ENCODE data around the gene CACNG3. TPM values are rescaled to one million over a fixed set of nuclear protein-coding genes. Genes with fewer than 3 reads are reported as not detected.
A peak's percentile ranks its signal among the peaks of the same experiment; 100 is the strongest.

CACNG3 gene
- total RNA-seq (not detected in 2 replicates), polyA plus RNA-seq (not detected in 2 replicates)

DNA sequence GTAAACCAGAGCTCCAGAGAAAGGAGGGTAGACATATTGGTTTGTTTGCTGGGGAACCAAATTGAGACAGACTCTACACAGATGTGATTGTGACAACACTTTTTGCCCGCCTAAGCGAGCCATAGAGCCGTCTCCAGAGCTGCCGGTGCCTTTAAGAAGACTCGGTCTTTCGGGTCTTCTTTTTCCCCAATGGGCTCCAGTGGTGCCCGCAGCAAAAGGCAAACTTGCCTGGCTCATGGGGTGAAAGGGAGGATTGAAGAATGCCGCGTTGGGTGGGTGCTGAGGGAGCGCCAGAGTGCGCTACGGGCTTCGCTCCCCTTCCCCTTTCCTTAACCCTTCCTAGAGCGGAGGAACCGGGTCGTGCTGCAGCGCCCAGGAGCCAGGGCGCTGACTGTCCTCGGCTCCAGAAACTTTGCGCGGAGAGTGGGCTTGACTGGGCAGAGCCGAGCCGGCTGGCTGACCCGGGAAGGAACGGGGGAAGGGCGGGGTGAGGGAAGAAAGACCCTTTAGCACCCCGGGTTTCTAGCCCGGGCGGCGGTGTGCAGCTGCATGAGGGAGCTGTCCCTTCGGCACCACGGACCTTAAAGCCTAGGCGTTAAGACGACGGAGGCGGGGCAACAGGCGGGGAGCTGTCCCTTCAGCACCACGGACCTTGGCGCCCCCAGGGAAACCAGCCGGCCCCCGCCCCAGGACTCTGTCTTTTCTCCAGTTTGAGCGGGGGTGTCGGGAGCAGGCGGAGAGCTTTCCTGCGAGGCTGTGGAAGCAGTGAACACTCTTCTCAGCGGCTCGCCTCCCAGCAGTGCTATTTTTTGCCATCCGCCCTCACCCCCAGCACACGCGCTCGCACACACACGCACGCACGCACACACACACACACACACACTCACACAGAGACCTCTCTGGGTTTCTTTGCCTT lies at the start of gene CACNG3:
Gene CACNG3, plus strand, starts transcription at position 880 of the 916 bp plus-strand sequence. CDS start 420 bp downstream, outside the sequence.
- Histone ChIP-seq H3K4me3 (no peak within 1 kb of the TSS), H3K27ac (no peak within 1 kb of the TSS), H3K4me1 (ENCODE audit: low read depth) (peaks cover 4% of the 10 kb centered on the region), H3K9me3 (ENCODE audit: low read depth) (no peaks in the 10 kb centered on the region), H3K27me3 (peaks cover 67% of the 10 kb centered on the region), H3K36me3 (no peaks in the 10 kb centered on the region)
- TF ChIP-seq, protein P1, sequence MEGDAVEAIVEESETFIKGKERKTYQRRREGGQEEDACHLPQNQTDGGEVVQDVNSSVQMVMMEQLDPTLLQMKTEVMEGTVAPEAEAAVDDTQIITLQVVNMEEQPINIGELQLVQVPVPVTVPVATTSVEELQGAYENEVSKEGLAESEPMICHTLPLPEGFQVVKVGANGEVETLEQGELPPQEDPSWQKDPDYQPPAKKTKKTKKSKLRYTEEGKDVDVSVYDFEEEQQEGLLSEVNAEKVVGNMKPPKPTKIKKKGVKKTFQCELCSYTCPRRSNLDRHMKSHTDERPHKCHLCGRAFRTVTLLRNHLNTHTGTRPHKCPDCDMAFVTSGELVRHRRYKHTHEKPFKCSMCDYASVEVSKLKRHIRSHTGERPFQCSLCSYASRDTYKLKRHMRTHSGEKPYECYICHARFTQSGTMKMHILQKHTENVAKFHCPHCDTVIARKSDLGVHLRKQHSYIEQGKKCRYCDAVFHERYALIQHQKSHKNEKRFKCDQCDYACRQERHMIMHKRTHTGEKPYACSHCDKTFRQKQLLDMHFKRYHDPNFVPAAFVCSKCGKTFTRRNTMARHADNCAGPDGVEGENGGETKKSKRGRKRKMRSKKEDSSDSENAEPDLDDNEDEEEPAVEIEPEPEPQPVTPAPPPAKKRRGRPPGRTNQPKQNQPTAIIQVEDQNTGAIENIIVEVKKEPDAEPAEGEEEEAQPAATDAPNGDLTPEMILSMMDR (IDR thresholded peaks at IDR 0.05; ENCODE audit: low read depth, low read length): no peak
- DNase-seq (ENCODE audit: low read depth in 1 of 2, low spot score in 1 of 2): peak; percentile 38 to 97

DNA sequence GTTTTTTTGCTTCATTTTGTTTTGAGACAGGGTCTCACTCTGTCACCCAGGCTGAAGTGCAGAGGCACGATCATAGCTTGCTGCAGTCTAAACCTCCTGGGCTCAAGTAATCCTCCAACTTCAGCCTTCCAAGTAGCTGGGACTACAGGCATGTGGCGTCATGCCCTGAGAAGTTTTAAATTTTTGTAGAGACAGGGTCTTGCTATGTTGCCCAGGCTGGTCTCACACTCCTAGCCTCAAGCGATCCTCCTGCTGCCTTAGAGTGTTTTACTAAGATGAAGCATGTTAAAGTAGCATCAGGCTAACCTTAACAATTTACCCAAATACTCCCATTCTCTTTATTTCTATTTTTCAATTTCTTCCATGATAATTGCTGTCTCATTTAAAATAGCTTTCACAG lies 49.2 kb upstream of the CACNG3 start:
- no peaks in the 10 kb centered on the region for H3K36me3 ChIP-seq
- no peaks in the 10 kb centered on the region for H3K9me3 ChIP-seq (ENCODE audit: low read depth)
- TF ChIP-seq, protein P1 (IDR thresholded peaks at IDR 0.05; ENCODE audit: low read depth, low read length): no peak
- H3K4me1 ChIP-seq (ENCODE audit: low read depth): peaks cover 5% of the 10 kb centered on the region
- H3K27me3 ChIP-seq: peaks cover 4% of the 10 kb centered on the region
- H3K4me3 ChIP-seq: no peak overlapping the region
- no peak for DNase-seq (ENCODE audit: low read depth in 1 of 2, low spot score in 1 of 2)
- no peak overlapping the region for H3K27ac ChIP-seq

DNA sequence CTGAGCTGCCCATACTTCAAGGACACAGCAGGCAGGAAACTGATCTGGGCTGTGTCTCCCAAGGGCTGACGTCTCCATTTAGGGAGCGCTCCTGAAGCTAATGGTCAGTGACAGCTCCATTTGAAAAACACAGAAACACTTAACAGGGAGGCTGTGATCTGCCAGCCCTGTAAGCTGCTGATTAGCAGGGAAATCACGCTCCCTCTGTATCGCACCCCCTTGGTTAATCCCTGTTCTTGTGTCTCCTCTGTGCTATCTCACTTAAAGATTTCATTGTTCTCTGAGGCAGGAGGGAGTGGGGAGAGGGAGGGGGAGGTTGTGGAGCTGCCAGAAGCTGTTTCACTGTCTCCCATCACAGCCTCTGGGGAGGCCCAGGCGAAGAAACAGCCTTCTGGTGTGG lies 47.4 kb upstream of the CACNG3 start:
- no peaks in the 10 kb centered on the region for H3K36me3 ChIP-seq
- peaks cover 4% of the 10 kb centered on the region for H3K27me3 ChIP-seq
- peak in 1 of 2 donors; percentile 89 for DNase-seq (ENCODE audit: low read depth in 1 of 2, low spot score in 1 of 2)
- TF ChIP-seq, protein P1 (IDR thresholded peaks at IDR 0.05; ENCODE audit: low read depth, low read length): no peak
- no peaks in the 10 kb centered on the region for H3K9me3 ChIP-seq (ENCODE audit: low read depth)
- no peak overlapping the region for H3K27ac ChIP-seq
- H3K4me3 ChIP-seq: no peak overlapping the region
- H3K4me1 ChIP-seq (ENCODE audit: low read depth): peaks cover 5% of the 10 kb centered on the region

DNA sequence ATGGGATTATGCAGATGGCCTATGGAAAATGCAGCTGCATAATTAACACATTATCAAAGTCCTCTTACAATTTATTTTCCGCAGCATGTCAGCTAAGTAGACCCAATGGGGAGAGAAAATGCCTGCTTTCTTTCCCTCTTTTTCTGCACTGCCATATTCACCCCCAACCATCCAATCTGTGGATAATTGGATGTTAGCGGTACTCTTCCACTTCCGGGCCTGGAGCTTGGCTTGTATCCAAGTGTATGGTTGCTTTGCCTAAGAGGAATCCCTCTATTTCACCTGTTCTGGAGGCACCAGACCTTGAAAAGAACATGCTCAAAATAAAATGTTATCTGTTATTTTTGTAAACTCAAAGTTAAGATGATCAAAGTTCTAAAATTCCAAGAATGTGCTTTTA lies 41.1 kb upstream of the CACNG3 start:
- peak in 1 of 2 donors; percentile 14 for DNase-seq (ENCODE audit: low read depth in 1 of 2, low spot score in 1 of 2)
- H3K4me1 ChIP-seq (ENCODE audit: low read depth): peaks cover 19% of the 10 kb centered on the region
- TF ChIP-seq, protein P1 (IDR thresholded peaks at IDR 0.05; ENCODE audit: low read depth, low read length): no peak
- H3K36me3 ChIP-seq: no peaks in the 10 kb centered on the region
- H3K4me3 ChIP-seq: no peak overlapping the region
- H3K27me3 ChIP-seq: no peaks in the 10 kb centered on the region
- no peaks in the 10 kb centered on the region for H3K9me3 ChIP-seq (ENCODE audit: low read depth)
- no peak overlapping the region for H3K27ac ChIP-seq

DNA sequence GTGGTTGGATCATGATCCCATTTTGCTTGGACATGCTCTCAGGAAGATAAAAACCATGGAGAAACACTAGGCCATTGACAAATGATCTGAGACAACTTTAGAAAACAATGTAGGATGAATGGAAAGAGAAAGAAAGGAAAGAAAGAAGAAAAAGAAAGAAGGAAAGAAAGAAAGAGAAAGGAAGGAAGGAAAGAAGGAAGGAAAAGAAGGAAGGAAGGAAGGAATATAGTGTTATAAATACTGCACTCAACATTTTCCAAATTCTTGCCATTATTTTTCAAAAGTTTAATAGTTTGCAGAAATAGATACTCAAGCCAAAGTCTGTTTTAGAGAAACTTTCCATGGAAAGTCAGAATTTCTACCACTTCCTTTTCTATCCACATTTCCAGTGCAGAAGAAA lies 39.2 kb upstream of the CACNG3 start:
- Histone ChIP-seq H3K27me3 (peaks cover 5% of the 10 kb centered on the region), H3K9me3 (ENCODE audit: low read depth) (no peaks in the 10 kb centered on the region), H3K27ac (no peak overlapping the region), H3K4me3 (no peak overlapping the region), H3K4me1 (ENCODE audit: low read depth) (peaks cover 19% of the 10 kb centered on the region), H3K36me3 (no peaks in the 10 kb centered on the region)
- TF ChIP-seq, protein P1 (IDR thresholded peaks at IDR 0.05; ENCODE audit: low read depth, low read length): no peak
- DNase-seq (ENCODE audit: low read depth in 1 of 2, low spot score in 1 of 2): no peak
